ENCODE measurements around the gene CENPL. TPM values are rescaled to one million over a fixed set of nuclear protein-coding genes. Genes with fewer than 3 reads are reported as not detected.

CENPL gene
- total RNA-seq, 2 experiments from 2014 or later, result 25.4 to 36.1 TPM

DNA sequence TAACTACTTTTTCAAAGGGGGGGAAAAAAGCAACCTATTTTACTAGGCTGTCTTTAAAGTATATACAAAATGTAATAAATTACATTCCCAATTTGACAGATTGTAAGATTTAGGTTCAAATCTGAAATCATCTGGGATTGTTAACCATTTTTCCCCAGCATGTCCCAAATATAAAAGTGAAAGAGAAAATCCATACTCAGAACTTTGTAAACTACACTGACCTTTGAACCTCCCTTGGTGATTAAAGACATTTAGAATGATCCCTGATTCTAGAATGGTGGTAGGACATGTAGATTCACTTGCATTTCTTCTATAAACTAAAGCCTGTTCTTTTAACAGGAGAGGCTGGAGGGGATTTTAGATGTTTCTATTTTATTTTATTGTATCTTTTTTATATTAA lies 70.9 kb downstream of the CENPL start:
- no peak for TF ChIP-seq EZH2phosphoT487 (IDR thresholded peaks at IDR 0.05; ENCODE audit: borderline replicate concordance, low read depth, low read length)
- TF ChIP-seq, protein P1, sequence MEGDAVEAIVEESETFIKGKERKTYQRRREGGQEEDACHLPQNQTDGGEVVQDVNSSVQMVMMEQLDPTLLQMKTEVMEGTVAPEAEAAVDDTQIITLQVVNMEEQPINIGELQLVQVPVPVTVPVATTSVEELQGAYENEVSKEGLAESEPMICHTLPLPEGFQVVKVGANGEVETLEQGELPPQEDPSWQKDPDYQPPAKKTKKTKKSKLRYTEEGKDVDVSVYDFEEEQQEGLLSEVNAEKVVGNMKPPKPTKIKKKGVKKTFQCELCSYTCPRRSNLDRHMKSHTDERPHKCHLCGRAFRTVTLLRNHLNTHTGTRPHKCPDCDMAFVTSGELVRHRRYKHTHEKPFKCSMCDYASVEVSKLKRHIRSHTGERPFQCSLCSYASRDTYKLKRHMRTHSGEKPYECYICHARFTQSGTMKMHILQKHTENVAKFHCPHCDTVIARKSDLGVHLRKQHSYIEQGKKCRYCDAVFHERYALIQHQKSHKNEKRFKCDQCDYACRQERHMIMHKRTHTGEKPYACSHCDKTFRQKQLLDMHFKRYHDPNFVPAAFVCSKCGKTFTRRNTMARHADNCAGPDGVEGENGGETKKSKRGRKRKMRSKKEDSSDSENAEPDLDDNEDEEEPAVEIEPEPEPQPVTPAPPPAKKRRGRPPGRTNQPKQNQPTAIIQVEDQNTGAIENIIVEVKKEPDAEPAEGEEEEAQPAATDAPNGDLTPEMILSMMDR (conservative IDR thresholded peaks at IDR 0.05; ENCODE audit: low read length), result no peak
- ChIA-PET POLR2A (interaction anchor here (0.7 kb wide), 1 partner anchor 900 kb away, joined by 5 read pairs; no protein-coding TSS in a partner anchor), CTCF (ENCODE audit: unreplicated experiment) (no interaction called here)
- no peaks in the 10 kb centered on the region for H3K9me3 ChIP-seq (ENCODE audit: low read length)
- intact Hi-C loops (cut with micrococcal nuclease; ENCODE audit: unreplicated experiment), result no loop called here
- H3K4me1 ChIP-seq (ENCODE audit: insufficient read depth, low read length, poor library complexity, severe bottlenecking), result no peaks in the 10 kb centered on the region
- DNase-seq (ENCODE audit: low spot score), result no peak
- peaks cover 71% of the 10 kb centered on the region for H3K36me3 ChIP-seq (ENCODE audit: insufficient read depth, low read length)
- no peak overlapping the region for H2AFZ ChIP-seq (ENCODE audit: low read length)
- BruUV-seq (replicated peaks), result TSS peak; percentile 45
- no peaks in the 10 kb centered on the region for H4K20me1 ChIP-seq (ENCODE audit: insufficient read depth, low read length)
- H3K4me3 ChIP-seq (ENCODE audit: low read depth, low read length, poor library complexity, severe bottlenecking), result no peak overlapping the region
- H3K79me2 ChIP-seq (ENCODE audit: insufficient read depth, low read depth, low read length), result no peaks in the 10 kb centered on the region
- H3K9me2 ChIP-seq (ENCODE audit: insufficient read depth, low read length), result no peaks in the 10 kb centered on the region
- no peak overlapping the region for H3K4me2 ChIP-seq (ENCODE audit: low read length)
- no peak overlapping the region for H3K27ac ChIP-seq (ENCODE audit: low read depth, low read length, poor library complexity, severe bottlenecking)

Small RNAs within 50 kb of the gene (small RNA-seq; reads per million reads assigned to genes)
- gene RF00019, result not detected

Other genes starting within 250 kb of the CENPL start
- not detected in 2 replicates for gene SLC9C2, start 221.8 kb downstream of the CENPL start, total RNA-seq (2014; rRNA removed; shearing (Covaris generic))
- gene SLC9C2, start 221.8 kb downstream of the CENPL start, total RNA-seq (2022), result not detected in 2 replicates
- not detected in 2 replicates for gene TEX50, start 189.5 kb downstream of the CENPL start, total RNA-seq (2014; rRNA removed; shearing (Covaris generic))
- gene TEX50, start 189.5 kb downstream of the CENPL start, total RNA-seq (2022), result not detected in 2 replicates
- not detected in 2 replicates for gene ANKRD45, start 155.0 kb downstream of the CENPL start, total RNA-seq (2014; rRNA removed; shearing (Covaris generic))
- 0.30 TPM in 1 of 2 replicates, not detected in the other for gene ANKRD45, start 155.0 kb downstream of the CENPL start, total RNA-seq (2022)
- gene KLHL20, start 109.9 kb downstream of the CENPL start, total RNA-seq (2014; rRNA removed; shearing (Covaris generic)), result 17.5 and 28.2 TPM in 2 replicates
- 22.6 and 25.7 TPM in 2 replicates for gene KLHL20, start 109.9 kb downstream of the CENPL start, total RNA-seq (2022)
- 42.4 and 45.6 TPM in 2 replicates for gene DARS2, start 210 bp downstream of the CENPL start, total RNA-seq (2014; rRNA removed; shearing (Covaris generic))
- gene DARS2, start 210 bp downstream of the CENPL start, total RNA-seq (2022), result 70.8 and 74.8 TPM in 2 replicates
- 899 and 1,026 TPM in 2 replicates for gene GAS5, start 43.1 kb upstream of the CENPL start, total RNA-seq (2014; rRNA removed; shearing (Covaris generic))
- gene GAS5, start 43.1 kb upstream of the CENPL start, total RNA-seq (2022), result 901 and 987 TPM in 2 replicates
- 10.9 TPM in 2 replicates for gene ZBTB37, start 43.5 kb upstream of the CENPL start, total RNA-seq (2014; rRNA removed; shearing (Covaris generic))
- gene ZBTB37, start 43.5 kb upstream of the CENPL start, total RNA-seq (2022), result 23.7 and 23.9 TPM in 2 replicates
- not detected in 2 replicates for gene SERPINC1, start 92.4 kb upstream of the CENPL start, total RNA-seq (2014; rRNA removed; shearing (Covaris generic))
- not detected in 2 replicates for gene SERPINC1, start 92.4 kb upstream of the CENPL start, total RNA-seq (2022)
- gene RC3H1, start 197.5 kb upstream of the CENPL start, total RNA-seq (2014; rRNA removed; shearing (Covaris generic)), result 21.0 and 32.0 TPM in 2 replicates
- 34.0 and 34.3 TPM in 2 replicates for gene RC3H1, start 197.5 kb upstream of the CENPL start, total RNA-seq (2022)